HG03469 (cell line): ENCODE data around the gene CYB561D2.

Experiments
- ATAC-seq: cut with Tn5 transposase; IDR thresholded peaks from one replicate; pipeline ENCODE4 v1.9.1; 2021; ENCODE audit warnings: mild to moderate bottlenecking, moderate library complexity, moderate number of reproducible peaks; ENCODE audit not compliant: unreplicated experiment

Gene CYB561D2

GRCh38 chr3:50340448-50341329 lies 10.0 kb upstream of the CYB561D2 start, which contains the start of gene RASSF1:
TSS of gene RASSF1 (minus strand) at chr3:50340836. CDS start at chr3:50340805, 31 bp downstream.
- ATAC-seq: no peak

DNA sequence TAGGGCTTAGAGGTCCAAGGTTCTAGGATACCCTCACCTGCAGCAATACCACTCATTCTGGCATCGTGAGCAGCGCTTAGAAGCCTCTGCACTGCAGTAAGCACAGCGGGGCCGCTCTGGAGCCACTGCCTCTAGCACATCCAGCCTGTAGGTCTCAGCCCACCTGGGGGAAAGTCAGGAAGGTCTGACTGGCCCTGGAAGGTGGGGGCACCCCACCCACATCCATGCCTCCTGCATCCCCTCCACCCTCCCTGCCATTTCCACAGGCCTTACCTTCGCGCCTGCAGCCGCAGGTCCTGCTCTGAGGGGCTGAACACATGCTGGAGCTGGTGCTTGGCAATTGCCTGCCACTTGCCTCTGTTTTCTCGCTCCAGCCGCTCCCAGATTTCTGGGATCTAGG lies 9.1 kb upstream of the CYB561D2 start:
- no peak for ATAC-seq

- ATAC-seq: no peak
These were observed 8.5 kb upstream of the CYB561D2 start for GRCh38 chr3:50341996-50342650.

DNA sequence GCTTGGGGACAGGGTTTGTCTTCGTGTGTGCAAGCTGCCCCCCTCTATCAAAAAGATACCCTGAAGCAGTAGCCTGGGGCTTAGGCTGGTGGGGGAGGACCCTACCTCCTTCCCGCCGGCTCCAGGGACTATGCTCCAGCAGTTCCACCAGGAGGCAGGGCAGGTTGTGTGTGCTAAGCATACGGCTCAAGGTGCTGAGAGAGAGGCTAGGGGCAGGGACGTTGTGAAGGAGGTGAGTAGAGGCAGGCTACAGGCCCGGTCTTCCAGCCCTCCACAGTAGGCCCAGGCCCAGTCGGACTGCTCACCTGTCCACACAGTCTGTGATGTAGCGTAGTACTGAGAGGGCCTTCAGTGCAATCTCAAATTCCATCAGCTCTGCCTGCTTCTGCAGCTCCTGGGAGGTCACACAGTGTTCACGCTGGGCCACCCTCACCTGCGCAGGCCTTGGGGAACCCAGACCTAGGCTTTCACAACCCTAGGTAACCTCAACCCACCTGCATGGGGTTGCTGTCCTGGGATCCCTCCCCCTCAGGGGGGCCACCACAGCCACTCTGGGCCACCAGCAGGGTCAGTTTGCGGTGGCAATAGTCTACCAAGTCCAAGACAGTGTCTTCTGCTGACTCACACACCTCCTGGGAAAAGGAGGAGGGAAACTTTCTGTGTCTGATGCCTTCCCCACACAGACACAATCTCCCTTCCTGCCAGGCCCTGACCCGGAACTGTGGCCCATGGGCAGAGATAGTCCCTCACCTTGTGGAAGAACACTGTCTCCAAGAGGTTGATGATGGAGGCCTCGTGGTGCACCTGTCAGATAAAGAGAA lies 7.6 kb upstream of the CYB561D2 start:
- ATAC-seq: no peak

- ATAC-seq: no peak
These were observed 5.7 kb upstream of the CYB561D2 start for GRCh38 chr3:50345008-50345407.

DNA sequence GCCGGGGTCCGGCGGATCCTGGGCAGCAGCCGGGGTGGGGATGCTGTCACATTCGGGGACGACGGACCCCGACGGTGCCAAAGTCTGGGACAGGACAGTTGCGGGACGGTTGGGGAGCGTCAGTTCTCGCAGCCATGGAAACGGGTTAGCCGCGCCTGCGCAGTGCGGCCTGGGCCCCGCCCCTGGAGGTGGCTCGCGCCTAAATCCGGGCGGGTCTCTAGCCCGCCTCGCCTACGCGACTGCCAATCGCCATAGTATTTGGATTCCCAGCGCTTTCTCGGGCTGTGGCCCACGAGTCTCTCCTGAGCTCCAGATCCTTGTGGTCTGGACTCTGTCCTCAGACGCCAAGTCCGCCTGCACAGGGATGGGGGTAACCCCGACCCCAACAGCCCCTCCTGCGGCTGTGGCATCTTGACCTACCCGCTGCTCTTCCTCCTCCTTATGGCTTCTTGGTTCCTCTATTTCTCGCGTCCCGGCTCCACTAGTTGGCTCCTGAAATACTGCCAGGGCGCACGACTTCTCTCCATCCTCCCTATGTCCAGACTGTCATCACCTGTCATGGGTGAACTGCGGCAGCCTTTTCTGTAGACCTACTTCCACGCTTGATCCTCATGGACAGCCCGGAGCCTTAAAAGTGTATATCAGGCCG lies 5.0 kb upstream of the CYB561D2 start, which contains the start of gene ZMYND10:
TSS of gene ZMYND10 (minus strand) at position 147 of the 649 bp plus-strand sequence. CDS start 153 bp downstream, outside the sequence.
- ATAC-seq: no peak

- ATAC-seq: no peak
These were observed 3.4 kb upstream of the CYB561D2 start for GRCh38 chr3:50347187-50347813.

DNA sequence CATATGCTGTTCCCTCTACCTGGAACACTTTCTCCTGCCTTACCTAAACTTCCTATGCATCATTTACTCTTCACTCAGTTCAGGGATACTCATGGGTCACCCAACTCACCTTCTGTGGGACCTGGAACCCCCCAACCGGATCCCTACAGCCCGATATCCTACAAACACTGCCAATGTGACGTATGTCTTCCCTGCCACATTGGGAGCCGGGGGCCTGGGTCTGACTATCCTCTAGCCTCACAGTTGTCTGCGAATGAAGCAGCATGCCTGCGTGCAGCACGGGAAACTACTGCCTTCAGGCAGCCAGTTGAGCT lies 492 bp upstream of the CYB561D2 start:
- ATAC-seq: no peak

GRCh38 chr3:50351323-50351697 lies 648 bp downstream of the CYB561D2 start:
- no peak for ATAC-seq

- ATAC-seq: no peak
These were observed 2.1 kb downstream of the CYB561D2 start for GRCh38 chr3:50352781-50353180.

DNA sequence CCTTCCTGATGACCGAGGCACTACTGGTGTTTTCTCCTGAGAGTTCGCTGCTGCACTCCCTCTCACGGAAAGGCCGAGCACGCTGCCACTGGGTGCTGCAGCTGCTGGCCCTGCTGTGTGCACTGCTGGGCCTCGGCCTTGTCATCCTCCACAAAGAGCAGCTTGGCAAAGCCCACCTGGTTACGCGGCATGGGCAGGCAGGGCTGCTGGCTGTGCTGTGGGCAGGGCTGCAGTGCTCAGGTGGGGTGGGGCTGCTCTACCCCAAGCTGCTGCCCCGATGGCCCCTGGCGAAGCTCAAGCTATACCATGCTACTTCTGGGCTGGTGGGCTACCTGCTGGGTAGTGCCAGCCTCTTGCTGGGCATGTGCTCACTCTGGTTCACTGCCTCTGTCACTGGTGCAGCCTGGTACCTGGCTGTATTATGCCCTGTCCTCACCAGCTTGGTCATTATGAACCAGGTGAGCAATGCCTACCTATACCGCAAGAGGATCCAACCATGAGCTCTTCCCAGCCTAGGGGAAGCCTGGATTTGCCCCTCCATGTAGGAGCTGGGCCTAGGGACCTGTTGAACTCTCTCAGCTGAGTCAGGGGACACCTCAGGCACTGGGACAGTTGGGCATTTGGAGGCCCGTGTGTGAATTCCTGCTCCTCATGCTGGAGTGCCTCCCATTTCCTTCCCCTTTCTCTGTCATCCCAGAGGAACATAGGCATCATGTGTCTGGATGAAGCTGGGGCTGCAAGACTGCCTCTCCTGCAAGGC lies 2.8 kb downstream of the CYB561D2 start:
- no peak for ATAC-seq

DNA sequence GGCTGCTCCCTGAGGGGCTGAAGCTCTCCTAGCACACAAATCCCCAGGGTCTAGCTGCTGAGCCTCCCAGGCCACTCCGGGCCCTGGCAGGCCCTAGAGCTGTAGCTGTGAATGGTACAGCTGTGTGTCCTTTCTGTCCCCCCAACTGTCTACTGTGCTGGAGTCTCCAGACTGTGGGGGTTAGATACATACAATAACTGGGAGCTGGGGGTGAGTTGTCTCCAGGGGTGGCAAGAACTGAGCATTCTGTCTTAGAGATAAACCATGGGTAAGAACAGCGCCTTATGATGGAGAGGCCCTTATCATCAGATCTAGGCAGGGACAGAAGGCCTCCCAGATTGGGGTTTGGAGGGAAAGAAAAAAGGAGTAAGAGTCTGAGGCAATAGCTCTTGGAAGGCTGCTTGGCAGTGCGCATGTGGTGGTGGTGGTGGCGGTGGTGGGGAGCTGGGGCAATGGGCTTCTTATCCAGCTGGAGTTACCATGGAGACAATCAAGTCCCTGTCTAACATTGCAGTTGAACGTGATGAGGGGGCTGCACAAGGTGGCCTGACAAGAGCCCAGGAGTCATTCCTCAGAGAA lies 3.6 kb downstream of the CYB561D2 start:
- no peak for ATAC-seq

DNA sequence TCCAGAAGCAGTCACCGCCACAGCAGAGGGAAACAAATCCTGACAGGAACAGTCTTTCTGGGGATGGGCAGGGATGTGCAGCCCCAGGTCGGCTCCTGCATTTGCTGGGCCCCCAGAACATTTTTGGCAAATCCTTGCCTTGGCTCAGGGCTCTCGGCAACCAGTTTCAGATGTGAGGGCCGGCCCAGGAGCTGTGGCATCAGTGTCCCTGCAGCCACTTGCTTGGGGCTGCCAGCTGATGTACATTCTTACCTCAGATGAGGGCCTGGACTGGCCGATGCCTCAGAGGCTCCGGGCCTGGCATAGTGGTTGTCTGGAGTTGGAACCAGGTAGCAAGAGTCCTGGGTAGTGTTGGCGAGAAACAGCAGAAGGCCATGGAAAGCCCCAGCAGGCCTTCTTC lies 4.2 kb downstream of the CYB561D2 start:
- no peak for ATAC-seq

GRCh38 chr3:50355829-50356552 lies 5.3 kb downstream of the CYB561D2 start:
- no peak for ATAC-seq

GRCh38 chr3:50356553-50356952 lies 5.9 kb downstream of the CYB561D2 start:
- no peak for ATAC-seq

DNA sequence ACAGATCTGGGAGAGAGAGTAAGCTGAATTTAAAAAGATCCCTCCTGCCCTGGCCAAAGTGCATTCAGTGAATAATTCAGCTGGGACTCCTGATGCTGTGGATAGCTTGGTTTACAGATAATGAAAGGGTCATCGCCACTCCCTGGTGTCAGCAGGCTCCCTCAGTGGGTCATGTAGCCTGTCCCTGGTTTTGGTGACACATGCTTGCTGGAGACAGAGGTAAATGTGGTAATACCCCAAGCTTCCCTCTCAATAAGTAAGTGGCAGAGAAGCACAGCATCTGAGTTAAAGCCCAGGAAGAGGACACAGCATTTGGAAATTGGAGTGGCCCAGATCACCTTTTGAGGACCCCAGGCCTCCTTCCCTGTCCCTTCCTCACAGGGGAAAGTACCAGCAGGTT lies 6.8 kb downstream of the CYB561D2 start:
- no peak for ATAC-seq

DNA sequence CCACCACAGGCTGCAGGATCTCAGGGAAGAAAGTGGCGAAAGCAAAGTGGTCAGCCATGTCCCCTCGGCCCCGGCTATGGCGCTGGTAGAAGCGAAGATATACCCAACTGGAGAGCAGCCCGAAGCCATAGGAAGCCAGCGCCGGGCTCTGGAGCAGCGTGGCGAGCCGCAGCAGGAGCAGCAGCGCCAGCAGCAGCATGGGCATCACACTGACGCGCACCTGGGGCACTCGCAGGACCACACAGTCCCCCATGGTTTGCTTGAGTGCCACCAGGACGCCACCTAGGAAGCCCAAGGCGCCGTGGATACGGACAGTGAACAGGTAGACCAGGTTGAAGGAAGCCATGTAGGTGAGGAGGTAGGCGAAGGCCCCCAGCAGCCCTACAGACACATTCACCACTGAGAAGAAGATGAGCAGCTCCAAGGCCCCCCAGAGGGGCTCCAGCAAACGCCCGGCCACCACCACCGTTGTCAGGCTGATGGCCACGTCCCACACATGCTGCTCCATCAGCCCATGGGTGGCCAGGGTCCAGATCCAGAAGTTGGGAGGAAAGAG lies 7.8 kb downstream of the CYB561D2 start:
- no peak for ATAC-seq
